Fibroblast of upper back skin (primary cell): Measurements from ENCODE around the gene ZNF546.
"Not testable (repeated sequence)": the region's sequence is repeated elsewhere in the genome, so short reads cannot be mapped to it uniquely, and the experiment has no call there.

Source experiments
- DNase-seq: peaks from one replicate; pipeline ENCODE4 v3.0.0-alpha.2; 2013

Gene ZNF546

GRCh38 chr19:39996811-39997637 lies at the start of gene ZNF546:
Gene ZNF546 (plus strand): TSS chr19:39997060. CDS start chr19:39998327, 1,267 bp downstream.
- DNase-seq = peak; percentile 87

DNA sequence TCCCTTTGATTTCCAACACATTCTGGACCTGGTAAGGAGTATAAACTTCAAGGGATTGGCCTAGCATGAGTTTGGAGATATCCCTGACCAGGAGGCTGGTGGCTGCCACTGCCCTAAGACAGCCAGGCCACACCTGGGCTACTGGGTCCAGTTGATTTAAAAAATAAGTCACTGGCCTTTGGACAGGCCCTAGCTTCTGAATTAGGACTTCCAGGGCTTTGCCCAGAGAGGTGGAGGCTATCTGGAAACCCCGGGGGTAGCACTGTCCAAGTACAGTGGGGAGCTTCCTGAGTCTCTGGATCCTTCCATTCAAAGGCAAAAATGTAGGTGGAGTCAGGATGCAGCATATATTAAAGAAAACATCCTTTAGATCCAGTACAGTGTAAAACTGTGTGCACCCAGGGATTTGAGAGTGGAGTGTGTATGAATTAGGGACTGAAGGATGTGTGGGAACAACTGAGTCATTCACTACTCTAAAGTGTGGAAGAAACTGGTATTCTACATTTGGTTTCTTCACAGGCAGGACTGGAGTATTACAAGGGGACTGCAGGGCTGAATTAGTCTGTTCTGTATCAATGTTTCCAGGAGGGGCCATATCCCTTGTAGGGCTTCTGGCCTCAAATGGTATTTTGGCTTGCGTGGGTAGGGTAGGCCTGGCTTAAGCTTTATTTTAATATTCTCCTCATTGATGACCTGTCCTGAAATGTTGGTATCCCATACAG lies 47.7 kb upstream of the ZNF546 start:
- no peak for DNase-seq

DNA sequence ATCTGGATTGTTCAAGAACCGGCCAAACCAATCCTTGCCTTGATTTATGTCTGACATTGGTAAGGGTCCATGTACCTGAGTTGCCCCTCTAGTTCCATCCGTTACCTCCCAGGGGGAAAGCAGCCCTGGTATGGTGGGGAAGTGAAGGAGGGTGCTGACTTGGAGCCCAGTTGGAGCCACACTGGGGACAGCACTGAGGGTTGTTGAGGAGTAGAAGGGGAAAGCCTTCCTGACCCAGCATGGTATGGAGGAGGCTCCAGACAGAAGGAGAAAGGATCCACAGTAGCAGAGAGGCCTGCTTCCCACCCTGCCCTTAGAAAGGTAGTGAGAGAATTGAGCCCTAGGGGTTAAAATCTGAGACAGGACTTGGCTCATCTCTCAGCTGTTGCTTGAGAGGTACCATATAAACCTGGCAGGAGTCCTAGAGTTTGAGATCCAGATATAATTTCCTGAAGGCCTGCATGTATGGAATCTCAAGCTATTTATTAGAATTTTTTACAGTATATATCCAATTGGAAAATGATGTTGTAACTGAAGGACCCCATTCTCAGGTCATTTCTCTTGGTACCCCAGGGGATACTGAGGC lies 45.7 kb upstream of the ZNF546 start:
- no peak for DNase-seq

DNA sequence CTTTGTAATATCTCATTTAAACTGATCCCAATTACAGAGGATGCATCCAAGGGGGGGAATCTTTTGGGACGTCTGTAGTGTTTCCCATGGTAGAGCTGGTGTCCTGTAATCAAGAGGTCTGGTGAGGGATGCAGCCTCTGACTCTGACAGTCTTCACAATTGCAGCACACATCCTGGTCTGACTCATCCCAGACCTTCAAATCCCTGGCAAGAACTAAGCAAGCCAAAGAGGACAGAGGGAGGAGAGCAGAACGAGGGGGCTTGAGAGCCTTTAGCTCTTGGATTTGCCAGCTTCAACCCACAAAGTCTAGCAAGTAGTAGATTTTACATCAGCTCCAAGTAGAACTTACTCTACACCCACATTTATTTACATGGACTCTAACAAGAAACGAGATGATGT lies 45.2 kb upstream of the ZNF546 start:
- peak; percentile 48 for DNase-seq

DNA sequence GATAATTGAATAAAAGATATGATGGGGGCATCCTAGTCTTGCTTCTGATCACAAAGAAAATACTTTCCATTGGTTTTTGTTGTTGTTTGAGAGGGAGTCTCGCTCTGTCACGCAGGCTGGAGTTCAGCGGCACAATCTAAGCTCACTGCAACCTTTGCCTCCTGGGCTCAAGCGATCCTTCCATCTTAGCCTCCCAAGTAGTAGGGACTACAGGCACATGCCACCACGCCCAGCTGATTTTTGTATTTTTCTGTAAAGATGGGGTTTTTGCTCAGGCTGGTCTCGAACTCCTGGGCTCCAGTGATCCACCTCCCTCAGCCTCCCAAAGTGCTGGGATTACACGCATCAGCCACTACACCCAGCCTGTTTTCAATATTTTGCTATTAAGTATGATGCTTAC lies 42.9 kb upstream of the ZNF546 start:
- DNase-seq = no peak

- DNase-seq = not testable (repeated sequence)
These were observed 39.0 kb upstream of the ZNF546 start for GRCh38 chr19:39957886-39958285.

DNA sequence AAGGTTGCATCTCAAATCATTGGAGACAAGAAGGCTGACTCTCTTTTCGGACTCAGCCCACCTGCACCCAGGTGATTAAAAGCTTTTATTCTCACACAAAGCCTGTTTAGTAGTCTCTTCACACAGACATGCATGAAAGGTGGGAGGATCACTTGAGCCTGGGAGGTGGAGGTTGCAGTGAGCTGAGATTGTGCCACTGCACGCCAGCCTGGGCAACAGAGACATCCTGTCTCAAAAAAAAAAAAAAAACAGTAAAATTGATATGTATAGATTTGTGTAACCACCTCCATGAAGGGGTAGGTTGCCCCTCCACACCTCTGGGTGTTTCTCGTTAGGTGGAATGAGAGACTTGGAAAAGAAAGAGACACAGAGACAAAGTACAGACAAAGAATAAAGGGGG lies 37.9 kb upstream of the ZNF546 start:
- DNase-seq = not testable (repeated sequence)

GRCh38 chr19:39959407-39959806 lies 37.5 kb upstream of the ZNF546 start:
- not testable (repeated sequence) for DNase-seq

DNA sequence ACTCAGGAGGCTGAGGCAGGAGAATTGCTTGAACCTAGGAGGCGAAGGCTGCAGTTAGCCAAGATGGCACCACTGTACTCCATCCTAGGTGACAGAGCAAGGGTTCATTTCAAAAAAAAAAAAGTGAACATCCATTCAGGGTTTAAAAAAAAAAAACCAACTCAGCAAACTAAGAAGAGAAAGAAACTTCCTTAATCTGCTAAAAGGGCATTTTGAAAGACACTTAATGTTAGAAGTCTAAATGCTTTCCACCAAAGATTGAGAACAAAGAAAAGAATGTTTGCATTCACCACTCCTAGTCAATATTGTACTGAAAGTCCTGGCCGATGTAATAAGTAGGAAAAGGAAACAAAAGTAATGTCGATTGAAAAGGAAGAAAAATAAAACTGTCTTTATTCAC lies 33.0 kb upstream of the ZNF546 start:
- DNase-seq = no peak

- DNase-seq = no peak
These were observed 30.2 kb upstream of the ZNF546 start for GRCh38 chr19:39966617-39967016.

DNA sequence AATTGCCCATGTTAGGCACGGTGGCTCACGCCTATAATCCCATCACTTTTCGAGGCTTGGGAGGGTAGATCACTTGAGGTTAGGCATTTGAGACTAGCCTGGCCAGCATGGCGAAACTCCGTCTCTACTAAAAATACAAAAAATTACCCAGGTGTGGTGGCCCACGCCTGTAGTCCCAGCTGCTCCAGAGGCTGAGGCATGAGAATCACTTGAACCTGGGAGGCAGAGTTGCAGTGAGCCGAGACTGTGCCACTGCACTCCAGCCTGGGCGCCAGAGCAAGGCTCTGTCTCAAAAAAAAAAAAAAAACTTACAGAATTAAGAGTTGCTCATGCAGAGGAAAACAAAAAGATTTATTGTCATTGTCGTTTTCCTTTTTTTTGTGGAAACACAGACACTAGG lies 29.3 kb upstream of the ZNF546 start:
- DNase-seq = no peak

- DNase-seq = no peak
These were observed 28.1 kb upstream of the ZNF546 start for GRCh38 chr19:39968789-39969188.

DNA sequence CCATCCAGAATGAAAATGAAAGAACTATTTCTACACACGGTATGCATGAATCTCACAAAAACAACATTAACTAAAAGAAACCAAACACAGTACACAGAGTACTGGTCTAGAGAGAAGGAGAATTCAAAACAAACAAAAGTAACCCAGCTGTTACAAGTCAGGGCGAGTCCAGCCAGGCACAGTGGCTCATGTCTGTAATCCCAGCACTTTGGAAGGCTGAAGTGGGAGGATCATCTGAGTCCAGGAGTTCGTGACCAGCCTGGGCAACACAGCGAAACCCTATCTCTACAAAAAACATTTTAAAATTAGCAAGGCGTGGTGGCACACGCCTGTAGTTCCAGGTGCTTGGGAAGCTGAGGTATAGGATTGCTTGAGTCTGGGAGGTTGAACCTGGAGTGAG lies 27.6 kb upstream of the ZNF546 start:
- no peak for DNase-seq

DNA sequence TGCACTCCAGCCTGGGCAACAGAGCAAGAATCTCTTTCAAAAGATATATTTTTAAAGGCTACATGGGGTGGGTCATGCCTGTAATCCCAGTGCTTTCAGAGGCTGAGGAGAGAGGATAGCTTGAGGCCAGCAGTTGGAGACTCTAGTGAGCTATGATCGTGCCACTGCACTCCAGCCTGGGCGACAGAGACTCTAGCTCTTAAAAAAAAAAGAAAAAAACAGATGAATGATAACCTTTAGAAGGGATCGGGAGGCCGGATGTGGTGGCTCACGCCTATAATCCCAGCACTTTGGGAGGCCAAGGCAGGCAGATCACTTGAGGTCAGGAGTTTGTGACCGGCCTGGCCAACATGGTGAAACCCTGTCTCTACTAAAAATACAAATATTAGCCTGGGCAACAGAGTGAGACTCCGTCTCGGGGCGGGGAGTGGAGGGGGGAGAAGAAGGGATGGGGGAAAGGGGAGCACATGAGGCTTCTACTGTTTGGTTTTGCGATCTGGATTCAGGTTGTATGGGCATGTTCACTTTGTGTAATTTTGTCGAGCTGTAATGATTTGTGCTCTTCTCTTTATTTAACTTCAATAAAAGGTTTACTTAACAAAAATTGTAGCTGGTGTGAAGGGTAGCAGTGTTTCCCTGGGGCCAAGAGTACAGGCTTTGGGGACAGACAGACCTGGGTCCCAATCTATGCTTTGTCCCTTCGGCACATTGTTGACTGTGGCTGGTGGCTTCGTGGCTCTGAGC lies 27.0 kb upstream of the ZNF546 start:
- DNase-seq = no peak

DNA sequence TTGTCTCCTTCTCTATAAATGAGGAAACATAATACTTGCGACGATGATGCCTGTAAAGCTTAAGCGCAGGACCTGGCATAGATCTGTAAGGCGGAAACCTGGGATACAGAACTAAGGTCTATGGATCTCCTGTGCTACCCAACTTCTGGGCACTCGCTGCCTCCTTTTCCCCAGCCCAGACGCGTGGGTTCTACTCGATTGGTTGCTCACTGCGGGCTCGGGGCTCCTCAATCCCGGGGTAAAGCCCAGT lies 26.5 kb upstream of the ZNF546 start:
- DNase-seq = no peak

DNA sequence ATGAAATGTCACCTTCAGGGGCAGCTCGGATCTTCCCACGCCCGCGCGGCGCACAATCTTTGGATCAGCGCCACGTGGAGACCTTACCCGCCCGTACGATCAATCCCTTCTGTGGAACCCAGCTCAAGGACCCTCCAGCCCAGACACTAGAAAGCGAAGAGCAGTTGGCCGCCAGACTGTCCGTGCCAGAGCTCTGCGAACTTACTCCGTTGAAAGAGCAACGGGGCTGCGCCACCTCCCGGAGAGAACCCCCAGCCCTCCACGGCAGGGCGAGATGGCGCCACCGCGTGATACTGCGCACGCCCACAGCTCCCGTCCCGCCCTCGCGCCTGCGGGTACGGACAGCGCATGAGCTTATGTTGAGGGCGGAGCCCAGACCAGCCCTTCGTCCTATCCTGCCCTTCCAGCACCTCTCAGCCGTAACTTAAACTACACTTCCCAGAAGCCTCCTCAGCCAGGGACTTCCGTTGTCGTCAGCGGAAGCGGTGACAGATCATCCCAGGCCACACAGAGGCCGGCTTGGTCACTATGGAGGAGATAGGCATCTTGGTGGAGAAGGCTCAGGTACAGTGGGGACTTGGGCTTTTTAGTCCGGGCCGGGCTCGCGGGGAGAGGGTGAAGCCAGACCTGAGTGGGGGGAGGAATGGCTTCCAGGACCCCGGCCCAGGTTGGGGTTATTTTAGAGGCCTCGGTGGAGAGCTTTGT lies 26.0 kb upstream of the ZNF546 start, which contains the start of gene PSMC4:
Gene PSMC4 (plus strand): TSS at position 491 of the 705 bp plus-strand sequence. CDS start 38 bp downstream, at position 529.
- peak; percentile 99 for DNase-seq

DNA sequence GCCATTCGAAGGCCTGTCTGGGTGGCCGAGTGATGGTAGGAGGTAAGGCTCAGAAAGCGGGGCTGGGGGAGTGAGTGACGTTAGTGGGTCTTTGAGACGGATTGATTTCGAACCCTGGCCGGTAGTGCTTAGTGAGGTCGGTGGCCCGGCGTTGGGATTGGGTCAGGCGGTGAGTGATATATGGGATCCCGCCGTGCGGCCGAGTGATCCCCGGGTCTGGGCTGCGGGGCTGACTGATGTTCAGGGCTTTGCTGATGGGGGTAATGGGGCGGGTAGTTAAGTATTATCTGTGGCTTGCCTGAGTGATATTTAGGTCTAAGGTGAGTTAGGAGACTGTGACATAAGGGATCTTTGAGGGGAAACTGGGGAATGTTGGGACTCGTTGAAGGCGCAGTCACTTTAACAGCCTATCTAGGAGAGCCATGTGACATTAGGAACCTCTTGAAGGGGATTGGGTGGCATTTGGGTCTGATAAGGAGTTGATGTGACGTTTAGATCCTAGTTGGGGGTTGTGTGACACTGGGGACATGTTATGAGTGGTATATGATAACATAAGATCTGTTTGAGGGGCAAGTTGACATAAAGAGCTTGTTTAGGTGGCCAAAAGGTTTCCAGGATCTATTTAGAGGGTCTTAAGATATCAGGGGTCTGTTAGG lies 25.4 kb upstream of the ZNF546 start:
- no peak for DNase-seq

- no peak for DNase-seq
These were observed 22.3 kb upstream of the ZNF546 start for GRCh38 chr19:39974377-39975155.

GRCh38 chr19:39982883-39983282 lies 14.0 kb upstream of the ZNF546 start:
- no peak for DNase-seq

GRCh38 chr19:39983695-39984300 lies 13.1 kb upstream of the ZNF546 start:
- no peak for DNase-seq

- no peak for DNase-seq
These were observed 10.2 kb upstream of the ZNF546 start for GRCh38 chr19:39986643-39987042.
